Caco-2 (cell line): Measurements from ENCODE around the gene SLC2A13. TPM values are rescaled to one million over a fixed set of nuclear protein-coding genes. Genes with fewer than 3 reads are reported as not detected.

Experiments used
- BruUV-seq: library from RNA; stranded (reverse); fragments of 400-500 nt; replicated peaks from 2 replicates; lab custom pipeline; 2021; lab: Mats Ljungman, UMichigan
- CTCF ChIA-PET: fragments of 300-600 bp; sonication (Branson Sonifier 250); formaldehyde crosslinking; loops from one replicate; lab custom pipeline; 2022; ENCODE audit warnings: antibody characterized with exemption; lab: Charles Lee
- POLR2A ChIA-PET: fragments of 300-600 bp; sonication (Branson Sonifier 250); formaldehyde crosslinking; loops from one replicate; lab custom pipeline; 2022; ENCODE audit warnings: antibody characterized with exemption; lab: Charles Lee
- DNase-seq, 2 experiments: peaks; one replicate each; pipeline versions ENCODE4 v3.0.0 to v3.0.0-alpha.2; 2020 to 2022
- H3K27me3 ChIP-seq: replicated peaks from 2 replicates; pipeline ENCODE4 v1.6.0; 2011; ENCODE audit warnings: low read length; ENCODE audit not compliant: control insufficient read depth, insufficient read depth
- H3K36me3 ChIP-seq: 2 replicates; pipeline ENCODE4 v1.5.1; 2011; ENCODE audit warnings: low read length; ENCODE audit not compliant: control insufficient read depth, insufficient read depth
- H3K4me1 ChIP-seq: fragments of 250-450 bp; sonication (Bioruptor Pico); 2 replicates; pipeline ENCODE4 v1.5.1; 2020; ENCODE audit warnings: mild to moderate bottlenecking
- H3K4me3 ChIP-seq: 2 replicates; pipeline ENCODE4 v1.5.1; 2011; ENCODE audit warnings: low read depth, mild to moderate bottlenecking, control low read depth, low read length
- H3K9me3 ChIP-seq: fragments of 250-450 bp; sonication (Bioruptor Pico); 2 replicates; pipeline ENCODE4 v1.5.1; 2020; ENCODE audit warnings: mild to moderate bottlenecking, moderate library complexity
- H3K27ac Mint-ChIP-seq: one replicate; pipeline ENCODE4 v1.8.0; 2022; ENCODE audit warnings: mixed read lengths; ENCODE audit not compliant: unreplicated experiment
- H3K27me3 Mint-ChIP-seq: one replicate; pipeline ENCODE4 v1.8.0; 2022; ENCODE audit warnings: mixed read lengths; ENCODE audit not compliant: insufficient read depth, unreplicated experiment
- H3K36me3 Mint-ChIP-seq: one replicate; pipeline ENCODE4 v1.8.0; 2022; ENCODE audit warnings: mild to moderate bottlenecking, mixed read lengths; ENCODE audit not compliant: insufficient read depth, unreplicated experiment
- H3K4me1 Mint-ChIP-seq: one replicate; pipeline ENCODE4 v1.8.0; 2022; ENCODE audit warnings: low read depth, mixed read lengths; ENCODE audit not compliant: unreplicated experiment
- H3K4me3 Mint-ChIP-seq: one replicate; pipeline ENCODE4 v1.8.0; 2022; ENCODE audit warnings: mild to moderate bottlenecking, moderate library complexity, mixed read lengths; ENCODE audit not compliant: unreplicated experiment
- H3K9me3 Mint-ChIP-seq: one replicate; pipeline ENCODE4 v1.8.0; 2022; ENCODE audit warnings: mixed read lengths; ENCODE audit not compliant: unreplicated experiment
- CTCF ChIP-seq, 2 experiments: fragments of 200-600 bp in 1 of 2; IDR thresholded peaks; 1 replicate in 1 of 2; 2 replicates in 1 of 2; pipeline versions ENCODE4 v1.5.1 to v1.8.0; 2011 to 2022; ENCODE audit warnings: antibody characterized with exemption in 1 of 2, control low read depth in 1 of 2, inconsistent platforms in 1 of 2, low read depth in 1 of 2, low read length in 1 of 2, mild to moderate bottlenecking in 1 of 2, moderate library complexity in 1 of 2; ENCODE audit not compliant: insufficient read depth in 1 of 2, severe bottlenecking in 1 of 2, unreplicated experiment in 1 of 2
- intact Hi-C: fragments of 100-400 bp; cut with micrococcal nuclease; formaldehyde crosslinking; loops from one replicate; pipeline ENCODE4 v1.10.0; 2022; ENCODE audit not compliant: unreplicated experiment
- total RNA-seq: library from RNA; stranded (reverse); gene quantifications from 2 replicates; pipeline ENCODE4 v1.2.3, GENCODE V29; 2022

The SLC2A13 gene
- total RNA-seq, 1 experiment from 2014 or later = 3.0 TPM

- peaks cover 7% of the 10 kb centered on the region for H3K4me1 Mint-ChIP-seq
- no peak overlapping the region for H3K27ac Mint-ChIP-seq
- Histone ChIP-seq H3K36me3 (no peaks in the 10 kb centered on the region), H3K4me1 (no peaks in the 10 kb centered on the region; the same call in 1 of the 2 replicates), H3K4me3 (no peak overlapping the region), H3K9me3 (no peaks in the 10 kb centered on the region), H3K27me3 (no peaks in the 10 kb centered on the region)
- TF ChIP-seq CTCF (IDR thresholded peaks at IDR 0.05; ENCODE audit: insufficient read depth in 1 of 2, low read depth in 1 of 2, low read length in 1 of 2, severe bottlenecking in 1 of 2, unreplicated experiment in 1 of 2) = no peak
- H3K9me3 Mint-ChIP-seq = no peaks in the 10 kb centered on the region
- no peak overlapping the region for H3K4me3 Mint-ChIP-seq
- intact Hi-C loops = no loop called here
- CTCF ChIA-PET = no interaction called here
- POLR2A ChIA-PET = no interaction called here
- no TSS peak for BruUV-seq
- H3K27me3 Mint-ChIP-seq = no peaks in the 10 kb centered on the region
- H3K36me3 Mint-ChIP-seq = no peaks in the 10 kb centered on the region
- DNase-seq = no peak
These were observed 259.6 kb downstream of the SLC2A13 start for GRCh38 chr12:39846304-39846703.

DNA sequence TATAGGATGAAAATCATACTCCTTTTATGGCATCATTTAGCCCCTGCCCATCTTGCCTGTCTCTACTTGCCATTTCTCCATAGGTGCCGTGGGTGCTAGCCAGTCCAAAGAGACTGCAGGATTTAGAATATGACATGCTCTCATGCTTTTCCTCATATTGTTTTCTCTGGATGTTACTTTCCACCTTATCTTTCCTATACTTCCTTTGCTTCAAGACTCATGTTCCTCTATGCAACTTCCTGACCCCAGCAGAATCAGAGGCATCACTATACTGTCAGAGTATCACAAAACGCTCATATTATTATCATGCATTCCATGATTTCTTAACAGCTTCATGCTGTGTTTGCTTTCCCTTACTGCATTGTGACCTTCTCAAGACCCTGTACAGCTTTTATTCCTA lies 265.5 kb downstream of the SLC2A13 start:
- Mint-ChIP-seq H3K27ac (no peak overlapping the region), H3K9me3 (no peaks in the 10 kb centered on the region), H3K36me3 (no peaks in the 10 kb centered on the region), H3K4me1 (no peaks in the 10 kb centered on the region), H3K27me3 (no peaks in the 10 kb centered on the region), H3K4me3 (no peak overlapping the region)
- no peak for DNase-seq
- ChIA-PET CTCF (no interaction called here), POLR2A (no interaction called here)
- Histone ChIP-seq H3K27me3 (no peaks in the 10 kb centered on the region), H3K36me3 (no peaks in the 10 kb centered on the region), H3K9me3 (no peaks in the 10 kb centered on the region), H3K4me1 (no peaks in the 10 kb centered on the region), H3K4me3 (no peak overlapping the region)
- intact Hi-C loops = no loop called here
- no peak for TF ChIP-seq CTCF (IDR thresholded peaks at IDR 0.05; ENCODE audit: insufficient read depth in 1 of 2, low read depth in 1 of 2, low read length in 1 of 2, severe bottlenecking in 1 of 2, unreplicated experiment in 1 of 2)
- BruUV-seq = no TSS peak

GRCh38 chr12:39839072-39839471 lies 266.8 kb downstream of the SLC2A13 start:
- DNase-seq = no peak
- Histone ChIP-seq H3K36me3 (no peaks in the 10 kb centered on the region), H3K9me3 (no peaks in the 10 kb centered on the region), H3K4me1 (no peaks in the 10 kb centered on the region), H3K4me3 (no peak overlapping the region), H3K27me3 (no peaks in the 10 kb centered on the region)
- intact Hi-C loops = no loop called here
- Mint-ChIP-seq H3K27ac (no peak overlapping the region), H3K9me3 (no peaks in the 10 kb centered on the region), H3K4me1 (no peaks in the 10 kb centered on the region), H3K36me3 (no peaks in the 10 kb centered on the region), H3K27me3 (no peaks in the 10 kb centered on the region), H3K4me3 (no peak overlapping the region)
- no TSS peak for BruUV-seq
- ChIA-PET CTCF (no interaction called here), POLR2A (no interaction called here)
- TF ChIP-seq CTCF (IDR thresholded peaks at IDR 0.05; ENCODE audit: insufficient read depth in 1 of 2, low read depth in 1 of 2, low read length in 1 of 2, severe bottlenecking in 1 of 2, unreplicated experiment in 1 of 2) = no peak
